ENCODE results near the gene CYGB. TPM values are rescaled to one million over a fixed set of nuclear protein-coding genes. Genes with fewer than 3 reads are reported as not detected.
A peak's percentile ranks its signal among the peaks of the same experiment; 100 is the strongest.

The CYGB gene
- total RNA-seq, 1 donor from 2014 or later = 6.9 TPM

DNA sequence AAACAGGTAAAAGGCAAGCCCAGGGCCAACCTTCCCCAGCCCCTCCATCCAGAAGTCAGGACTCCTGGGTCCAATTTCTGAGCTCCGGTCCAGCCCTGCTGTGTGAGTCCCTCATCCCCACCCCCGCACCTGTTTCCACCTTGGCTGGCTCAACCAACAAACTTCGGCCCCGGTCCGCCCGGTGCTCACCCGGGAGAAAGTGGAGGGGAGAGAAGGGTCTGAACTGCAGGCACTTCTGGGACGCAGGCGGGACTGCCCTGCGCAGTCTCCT, 36.8 kb downstream of the CYGB start:
- no peak for DNase-seq

DNA sequence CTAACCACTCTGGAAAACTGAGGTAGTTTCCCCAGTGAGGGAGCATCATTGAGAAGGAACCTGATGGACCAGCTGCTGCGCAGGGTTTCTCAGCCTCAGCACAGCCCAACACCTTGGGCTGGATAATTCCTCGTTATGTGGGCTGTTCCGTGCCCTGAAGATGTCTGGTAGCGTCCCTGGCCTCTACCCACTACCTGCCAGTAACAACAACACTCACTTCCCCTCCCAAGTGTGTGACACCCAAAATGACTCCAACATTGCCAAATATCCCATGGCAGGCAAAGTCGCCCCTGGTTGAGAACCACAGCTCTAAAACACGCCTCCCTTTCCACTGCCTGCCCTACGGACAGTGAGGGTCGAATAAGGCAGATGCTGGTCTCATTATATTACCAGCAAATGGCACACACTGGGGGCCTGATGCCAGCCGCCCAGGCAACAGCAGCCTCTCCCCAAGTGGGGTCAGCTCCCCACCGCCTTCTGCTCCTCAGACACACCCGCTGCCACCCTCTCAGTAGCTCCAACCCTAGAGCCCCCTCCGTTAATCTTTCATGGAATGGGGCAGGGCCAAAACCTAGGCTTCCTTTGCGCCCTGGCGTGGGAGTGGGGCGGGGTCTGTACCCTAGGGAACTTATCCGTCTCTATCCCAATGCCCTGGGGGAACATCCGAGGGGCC, 37.3 kb downstream of the CYGB start:
- no peak for DNase-seq

DNA sequence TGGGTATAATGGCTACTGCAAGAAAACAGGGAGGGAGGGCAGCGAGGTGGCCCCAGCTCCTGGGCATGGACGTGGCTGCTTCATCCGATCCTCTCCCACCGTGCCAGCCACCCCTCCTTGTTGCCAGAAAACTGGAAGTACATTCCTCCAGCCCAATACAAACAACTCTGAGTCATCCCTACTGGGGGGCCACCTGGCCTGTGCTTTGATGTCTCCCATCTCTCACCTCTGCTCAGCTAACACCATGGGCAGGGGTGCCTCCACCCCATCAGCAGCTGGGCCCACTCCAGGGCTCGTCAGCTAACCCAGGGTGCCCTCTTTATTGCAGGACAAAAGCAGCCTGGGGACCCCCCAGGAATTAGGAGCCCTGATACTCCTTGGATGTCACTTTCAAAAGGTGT, 38.2 kb downstream of the CYGB start:
- no peak for DNase-seq

DNA sequence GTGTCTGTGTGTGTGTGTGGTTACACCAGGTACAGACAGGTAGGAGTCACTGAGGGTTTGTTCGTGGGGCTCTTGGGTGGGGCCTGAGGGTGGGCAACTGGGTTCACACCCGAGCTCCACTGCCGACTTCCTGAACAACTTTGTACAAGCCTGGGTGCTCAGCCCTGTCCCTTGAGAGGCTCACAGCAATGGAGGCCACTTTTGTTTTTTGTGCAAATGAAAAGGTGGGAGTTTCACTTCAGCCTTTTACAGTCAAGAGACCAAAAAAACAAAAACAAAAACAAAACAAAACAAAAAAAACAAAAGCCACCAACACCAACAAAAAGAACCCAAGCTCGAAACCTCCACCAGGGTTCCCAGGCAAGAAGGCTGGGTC, 38.6 kb downstream of the CYGB start:
- no peak for DNase-seq

DNA sequence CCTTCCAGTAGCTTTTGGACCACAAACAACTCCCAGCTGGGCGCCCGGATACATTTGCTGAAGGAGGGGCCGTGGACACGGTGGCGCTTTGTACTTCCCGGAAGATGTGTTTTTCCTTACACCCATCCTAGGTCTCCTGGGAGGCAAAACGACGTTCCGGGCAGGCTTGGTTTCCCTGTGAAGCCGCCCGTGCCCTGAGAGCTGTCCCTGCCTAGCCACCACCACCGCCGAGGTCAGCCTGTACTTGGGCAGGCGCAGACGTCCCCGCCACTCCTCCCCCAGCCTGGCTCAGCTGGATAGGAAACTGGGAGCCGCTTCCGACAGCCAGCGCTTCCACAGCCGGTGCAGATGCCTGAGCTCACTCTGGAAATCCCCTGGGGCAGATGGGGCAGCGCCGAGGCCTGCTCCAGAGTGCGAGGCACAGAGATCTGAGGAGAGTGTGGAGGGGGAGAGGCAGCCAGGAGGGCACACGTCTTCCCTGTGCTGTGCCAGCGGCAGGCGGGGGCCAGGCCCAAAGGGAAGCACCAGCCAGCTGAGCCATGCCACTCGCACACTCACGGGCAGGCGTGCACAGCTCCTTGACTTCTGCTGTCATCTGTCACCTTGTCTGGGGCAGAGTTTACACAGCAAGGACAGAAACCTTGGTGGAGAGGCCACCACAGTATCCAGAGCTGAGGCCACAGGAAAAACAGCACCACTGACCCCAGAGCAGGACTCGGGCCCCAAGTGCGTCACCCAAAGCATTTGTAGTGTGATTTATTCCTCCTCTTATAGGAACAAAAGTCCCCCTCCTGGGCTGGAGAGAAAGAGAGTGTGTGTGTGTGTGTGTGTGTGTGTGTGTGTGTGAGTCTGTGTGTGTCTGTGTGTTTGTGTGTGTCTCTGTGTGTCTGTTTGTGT, 39.3 kb downstream of the CYGB start:
- DNase-seq = no peak

DNA sequence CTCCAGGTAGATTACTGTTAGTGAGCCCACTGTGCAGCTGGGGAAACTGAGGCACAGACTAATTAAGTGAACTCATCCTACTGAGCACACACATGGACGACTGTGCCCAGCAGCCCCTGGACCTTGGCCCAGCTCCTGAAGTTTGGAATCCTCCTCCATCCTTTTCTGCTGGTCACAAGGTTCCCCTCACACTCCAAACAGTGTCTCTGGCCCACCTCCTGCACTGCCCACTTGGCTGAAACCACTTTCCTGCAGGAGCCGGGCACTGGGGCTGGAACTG, 39.9 kb downstream of the CYGB start:
- no peak for DNase-seq

DNA sequence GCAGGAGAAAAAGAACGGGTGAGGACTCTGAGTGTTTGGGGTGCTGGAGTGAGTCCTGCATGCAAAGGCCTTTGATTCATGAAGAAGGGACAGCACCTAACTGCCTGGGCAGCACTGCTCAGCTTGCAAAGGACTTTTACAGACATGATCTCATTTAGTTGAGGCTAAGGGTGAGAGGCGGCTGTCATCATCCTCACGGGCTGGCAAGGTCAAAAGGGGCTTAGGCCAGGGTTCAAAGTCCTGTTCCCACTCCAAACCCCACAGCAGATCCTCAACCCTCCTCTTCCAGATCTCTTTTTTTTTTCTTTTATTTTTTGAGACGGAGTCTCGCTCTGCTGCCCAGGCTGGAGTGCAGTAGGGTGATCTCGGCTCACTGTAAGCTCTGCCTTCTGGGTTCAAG, 41.0 kb downstream of the CYGB start:
- DNase-seq = no peak

DNA sequence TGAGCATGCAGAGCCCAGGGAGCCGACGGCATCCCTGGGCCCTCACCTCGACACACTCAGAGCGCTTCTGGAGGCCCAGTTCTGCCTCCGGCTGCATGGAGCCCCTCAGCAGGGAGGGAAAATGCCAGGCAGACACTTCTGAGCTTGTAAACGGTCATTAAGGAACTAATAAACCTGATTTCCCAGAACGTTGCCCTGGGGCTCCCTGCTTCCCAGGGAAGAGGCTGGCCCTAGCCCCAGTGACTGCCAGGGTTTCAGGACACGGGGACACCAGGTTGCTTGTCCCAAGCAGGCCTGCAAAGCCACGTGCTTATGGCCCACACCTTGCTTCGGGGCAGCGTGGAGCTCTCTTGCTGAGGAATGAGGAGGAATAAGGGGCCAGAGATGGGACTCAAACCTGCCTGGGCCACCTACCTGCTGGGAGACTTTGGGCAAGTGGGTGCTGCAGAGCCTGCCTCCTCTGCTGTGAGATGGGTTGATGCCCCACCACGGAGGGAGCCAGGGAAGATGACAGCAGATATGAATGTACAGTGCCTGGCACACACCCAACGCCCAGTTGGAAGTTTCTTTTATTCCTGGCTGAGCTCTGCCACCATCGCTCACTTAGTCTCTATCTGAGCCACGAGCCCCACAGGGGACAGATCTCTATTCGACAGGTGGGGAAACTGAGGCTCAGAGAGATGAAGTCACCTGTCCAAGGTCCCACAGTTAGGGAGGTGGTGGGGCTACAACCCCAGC, 41.7 kb downstream of the CYGB start:
- no peak for DNase-seq

DNA sequence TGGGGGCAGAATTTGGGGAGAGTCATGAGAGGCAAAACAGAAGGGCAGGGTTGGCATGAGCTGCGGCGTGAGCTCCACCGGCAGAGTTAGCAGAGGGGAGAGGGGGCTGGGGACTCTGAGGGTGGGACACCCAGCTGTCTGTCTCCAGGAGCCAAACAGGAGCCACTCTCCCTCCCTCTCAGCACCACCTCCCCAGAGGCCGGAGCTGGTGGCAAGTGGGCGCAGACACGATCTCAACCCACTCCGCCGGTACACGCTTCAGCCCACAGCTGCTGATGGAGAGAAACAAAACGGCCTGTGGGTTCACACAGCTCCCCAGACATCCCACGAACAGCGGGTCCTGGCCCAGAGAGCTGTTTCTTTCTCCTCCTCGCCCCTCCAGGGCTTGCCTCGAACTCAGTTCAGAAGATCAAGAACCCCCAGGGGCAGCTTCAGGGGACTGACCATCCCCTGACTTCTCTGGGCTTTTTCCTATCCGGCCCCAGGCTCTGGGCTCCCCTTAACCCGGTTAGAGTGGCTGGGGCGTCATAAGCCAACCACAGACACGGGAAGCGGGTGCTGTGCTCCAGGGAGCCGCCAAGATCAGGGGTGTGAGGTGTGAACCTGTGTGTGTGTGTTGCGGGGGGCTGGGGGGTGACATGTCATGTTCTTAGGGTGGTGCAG, 43.9 kb downstream of the CYGB start:
- no peak for DNase-seq

DNA sequence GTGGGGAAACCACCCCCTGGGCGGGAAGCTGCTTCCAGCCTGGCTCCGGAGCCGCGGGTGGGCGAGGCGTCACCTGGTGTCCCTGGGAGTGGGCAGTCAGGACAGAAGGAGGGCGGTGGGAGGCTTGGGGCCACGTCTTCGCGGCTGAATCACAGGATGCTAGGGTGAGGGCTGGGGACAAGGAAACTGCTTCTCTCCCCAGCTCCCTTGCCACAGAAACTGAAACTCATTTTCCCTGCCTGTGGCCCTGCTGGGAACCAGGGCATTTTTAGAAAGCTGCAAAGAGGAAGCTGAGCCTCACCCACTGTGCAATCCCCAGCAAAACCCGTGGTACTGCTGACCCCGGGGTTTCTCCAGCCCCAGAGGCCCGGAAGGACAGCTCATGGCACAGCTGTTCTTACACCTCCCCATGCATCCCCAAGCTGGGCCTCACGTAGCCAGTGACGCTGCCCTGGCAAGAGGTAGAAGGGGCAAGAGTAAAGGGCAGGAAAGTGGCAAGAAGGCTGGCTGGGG, 44.5 kb downstream of the CYGB start:
- peak; percentile 12 for DNase-seq

DNA sequence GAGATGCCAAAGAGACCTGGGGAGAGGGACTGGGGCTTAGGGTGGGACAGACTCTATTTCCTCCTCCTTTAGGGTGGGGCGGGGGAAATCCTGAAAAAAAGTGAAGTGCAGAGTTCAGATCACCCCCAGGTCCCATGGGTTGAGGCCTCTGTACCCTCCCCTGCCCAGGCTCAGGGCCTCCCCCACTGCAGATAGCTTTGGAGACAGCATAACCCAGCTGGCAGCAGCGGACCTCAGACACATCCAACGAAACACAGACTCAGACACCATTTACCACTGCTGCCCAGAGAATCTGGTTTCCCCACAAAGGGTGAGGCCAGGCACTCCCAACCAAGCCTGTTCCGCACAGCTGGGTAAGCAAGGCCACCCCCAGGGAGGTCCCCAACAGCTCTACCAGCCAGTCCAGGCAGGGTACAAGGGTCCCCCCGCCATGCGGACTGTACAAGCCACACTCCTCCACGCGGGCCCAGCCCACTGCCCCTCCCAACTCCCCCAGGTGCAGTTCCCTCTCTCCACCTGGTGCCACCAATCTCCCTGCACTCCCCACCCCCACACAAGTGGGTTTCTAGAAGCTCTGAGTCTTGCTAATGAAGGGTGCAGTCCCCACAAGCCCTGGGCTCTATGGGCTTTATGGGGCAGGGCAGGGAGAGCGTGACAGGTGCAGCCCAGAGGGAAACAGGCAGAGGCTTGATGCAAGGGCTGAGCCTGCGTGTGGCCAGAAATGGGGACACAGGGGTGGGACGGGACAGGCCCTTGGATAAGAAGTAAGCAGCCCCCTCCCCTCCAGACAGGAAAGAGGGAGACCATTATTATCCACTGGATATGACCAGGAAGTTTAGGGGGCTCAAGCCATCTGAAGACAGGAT, 45.2 kb downstream of the CYGB start:
- DNase-seq = no peak

DNA sequence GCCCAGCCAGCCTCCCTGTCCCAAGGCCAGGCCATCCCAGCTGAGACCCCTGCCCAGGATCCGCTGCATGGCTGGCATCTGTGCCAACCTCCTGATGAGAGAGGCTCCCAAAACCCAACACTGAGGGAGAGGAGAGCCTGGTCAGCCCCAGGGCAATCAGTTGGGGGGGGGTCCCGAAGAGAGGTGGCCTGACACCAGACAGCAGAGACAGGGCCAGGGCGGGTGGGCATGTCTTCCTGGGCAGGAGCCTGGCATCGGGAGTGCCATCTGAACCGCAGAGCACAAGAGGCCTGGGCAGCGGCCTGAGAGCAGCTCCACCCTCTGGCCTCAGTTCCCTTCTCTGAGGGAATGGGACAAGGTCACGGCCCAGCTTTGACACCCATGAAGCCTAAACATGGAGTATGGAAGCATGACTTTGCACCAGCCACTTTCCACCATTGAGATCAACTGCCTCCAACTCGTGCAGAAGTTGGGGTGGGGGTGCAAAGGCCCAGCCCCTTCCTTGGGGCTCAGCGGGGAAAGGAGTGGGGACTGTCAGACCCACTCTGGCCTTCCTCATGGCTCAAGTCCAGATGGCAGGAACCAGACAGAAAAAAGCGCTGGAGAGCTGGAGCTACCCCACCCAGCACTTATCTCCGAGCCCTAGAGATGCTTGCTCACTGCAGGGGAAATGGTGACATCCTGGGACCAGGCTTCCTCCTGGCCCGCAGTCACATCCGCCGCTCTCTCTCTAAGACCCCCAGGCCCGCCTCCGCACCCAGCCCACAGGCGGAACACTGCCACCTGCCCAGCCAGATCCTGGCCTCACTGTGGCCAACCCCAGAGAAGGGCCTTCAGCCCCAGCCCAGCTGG, 46.0 kb downstream of the CYGB start:
- no peak for DNase-seq

DNA sequence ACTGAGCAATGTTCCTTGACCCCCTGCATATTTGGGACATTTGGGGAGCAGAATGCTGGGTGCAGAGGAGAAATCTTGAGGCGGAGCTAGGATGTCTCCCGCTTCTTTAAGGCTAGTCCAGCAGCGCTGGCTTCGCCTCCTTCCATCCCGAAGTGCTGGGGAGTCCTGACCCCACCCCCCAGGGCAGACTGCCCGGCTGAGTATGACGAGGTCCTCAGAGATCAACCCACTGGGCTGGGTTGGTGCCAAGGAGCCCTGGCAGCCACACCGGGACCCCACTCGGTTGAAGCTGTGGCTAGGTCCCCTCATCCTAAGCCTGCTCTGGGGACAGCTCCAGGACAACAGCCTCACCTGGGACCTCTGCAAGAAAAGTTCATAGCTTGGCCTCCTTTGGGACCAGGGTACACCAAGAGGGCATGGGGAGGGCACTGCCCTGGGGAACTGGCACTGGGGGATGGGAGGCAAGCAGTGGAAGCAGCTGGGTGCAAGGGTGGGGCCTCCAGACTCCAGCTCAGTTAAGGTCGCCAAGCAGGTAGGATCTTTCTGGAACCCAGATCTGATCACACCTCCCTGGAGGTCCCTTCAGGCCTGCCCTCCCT, 47.3 kb downstream of the CYGB start:
- DNase-seq = no peak

DNA sequence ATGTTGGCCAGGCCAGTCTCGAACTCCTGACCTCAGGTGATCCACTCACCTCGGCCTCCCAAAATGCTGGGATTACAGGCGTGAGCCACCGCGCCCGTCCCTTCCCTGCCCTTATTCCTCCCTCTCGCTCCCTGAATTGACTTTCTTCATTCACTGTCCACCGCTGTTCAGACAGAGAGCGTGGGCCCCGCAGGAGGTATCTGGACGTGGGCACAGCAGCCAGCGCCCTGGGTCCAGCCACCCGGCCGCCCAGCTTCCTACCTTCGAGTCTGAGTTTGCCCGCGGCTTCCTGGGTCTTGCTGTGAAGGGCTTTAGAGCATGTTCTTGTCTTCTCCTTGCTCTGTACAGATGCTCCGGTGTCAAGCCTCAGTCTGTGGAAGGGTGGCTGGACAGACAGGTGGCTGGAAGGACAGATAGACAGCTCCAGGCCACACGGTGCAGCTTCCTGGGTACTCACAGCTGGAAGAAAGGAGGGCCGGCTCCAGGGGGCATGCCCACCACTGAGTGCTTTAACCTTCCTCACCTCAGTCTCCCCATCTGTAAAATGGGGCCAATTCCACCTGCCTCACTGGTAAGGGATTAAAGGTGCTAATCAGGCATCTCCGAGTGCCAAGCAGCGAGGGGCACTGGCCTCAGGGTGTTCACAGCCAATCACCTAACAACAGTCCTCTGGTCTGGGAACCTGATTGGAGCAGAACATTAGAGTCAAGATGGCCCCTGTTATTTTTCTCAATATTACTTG, 49.9 kb downstream of the CYGB start:
- DNase-seq = no peak

DNA sequence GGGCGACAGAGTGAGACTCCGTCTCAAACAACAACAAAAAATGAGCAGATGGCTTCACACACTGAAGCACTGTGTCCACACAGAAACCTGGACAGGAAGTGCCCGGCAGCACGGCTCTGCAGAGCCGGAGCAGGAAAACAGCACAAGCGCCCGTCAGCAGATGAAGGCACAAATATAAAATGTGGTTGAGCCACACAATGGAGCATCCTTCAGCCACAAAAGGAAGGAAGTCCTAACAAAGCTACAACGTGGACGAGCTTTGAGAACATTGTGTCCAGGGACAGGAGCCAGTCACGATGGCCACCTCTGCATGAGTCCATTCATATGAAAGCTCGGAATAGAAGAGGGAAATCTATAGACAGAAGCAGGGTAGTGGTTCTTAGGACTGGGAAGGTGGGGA, 51.9 kb downstream of the CYGB start:
- DNase-seq = no peak

DNA sequence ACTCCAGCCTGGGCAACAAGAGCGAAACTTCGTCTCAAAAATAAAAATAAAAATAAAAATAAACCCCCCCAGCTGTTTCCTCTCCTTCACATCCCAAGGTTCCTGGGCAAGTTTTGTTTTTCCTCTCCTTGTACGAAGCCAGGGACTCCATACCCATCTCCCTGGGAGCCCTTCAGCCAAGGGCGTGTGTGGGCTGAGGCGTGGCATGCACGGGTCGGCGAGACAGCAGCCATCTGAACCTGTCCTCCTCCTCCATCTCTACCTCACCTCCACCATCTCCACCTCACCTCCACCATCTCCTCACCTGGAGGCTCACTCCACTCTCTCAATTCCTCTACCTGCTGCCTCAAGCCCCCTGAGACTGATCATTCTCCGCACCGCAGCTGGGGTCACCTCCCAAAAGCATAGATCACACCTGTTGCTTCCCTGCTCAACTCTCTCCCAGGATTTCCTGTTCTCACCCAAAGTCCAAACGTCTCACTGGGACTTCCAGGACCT, 53.2 kb downstream of the CYGB start:
- no peak for DNase-seq

DNA sequence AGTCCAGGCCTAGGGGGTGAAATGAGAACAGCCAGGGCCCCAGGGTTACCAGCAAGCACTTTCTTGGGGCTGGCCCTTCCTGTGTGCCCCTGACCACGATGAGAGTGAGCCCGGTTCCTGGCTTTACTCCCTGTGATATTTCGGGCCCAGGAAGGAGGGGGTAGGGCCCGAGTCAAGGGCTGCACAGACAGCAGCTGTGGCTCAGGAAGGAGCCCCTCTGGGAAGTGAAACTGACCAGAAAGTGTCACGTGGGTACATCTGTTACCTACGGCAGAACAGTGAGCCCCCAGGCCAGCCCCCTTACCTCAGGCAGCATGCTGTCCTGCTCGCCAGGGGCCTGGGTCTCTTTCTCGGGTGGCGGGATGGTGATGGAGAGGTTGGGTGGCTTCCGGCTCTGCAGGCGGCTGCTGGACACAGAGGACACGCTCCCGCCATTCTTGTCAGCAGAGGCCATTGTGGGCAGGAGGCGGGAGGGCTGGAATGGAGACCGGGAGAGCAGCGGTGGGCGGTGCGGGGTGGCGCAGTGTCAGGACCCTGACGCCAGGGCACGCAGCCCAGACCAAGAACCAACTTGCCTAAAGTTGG, 56.3 kb downstream of the CYGB start:
- no peak for DNase-seq

DNA sequence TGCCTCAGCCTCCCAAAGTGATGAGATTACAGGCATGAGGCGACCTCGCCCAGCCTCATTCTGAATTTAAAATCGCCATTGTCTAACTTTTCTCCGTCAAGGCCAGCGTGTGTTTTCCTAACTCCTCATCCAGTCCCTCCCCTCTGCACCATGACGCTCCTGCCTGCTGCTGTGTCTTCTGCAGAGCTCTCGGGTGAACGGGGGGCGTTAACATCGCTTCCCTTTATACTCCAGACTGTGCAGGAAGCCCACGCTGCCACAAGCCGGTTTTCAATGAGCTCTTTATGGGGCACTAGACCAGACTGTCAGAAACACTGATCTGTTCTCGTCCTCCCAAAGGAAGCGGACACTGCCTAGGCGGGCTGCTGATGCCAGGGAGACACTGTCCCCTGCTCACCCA, 56.9 kb downstream of the CYGB start:
- DNase-seq = peak; percentile 22

DNA sequence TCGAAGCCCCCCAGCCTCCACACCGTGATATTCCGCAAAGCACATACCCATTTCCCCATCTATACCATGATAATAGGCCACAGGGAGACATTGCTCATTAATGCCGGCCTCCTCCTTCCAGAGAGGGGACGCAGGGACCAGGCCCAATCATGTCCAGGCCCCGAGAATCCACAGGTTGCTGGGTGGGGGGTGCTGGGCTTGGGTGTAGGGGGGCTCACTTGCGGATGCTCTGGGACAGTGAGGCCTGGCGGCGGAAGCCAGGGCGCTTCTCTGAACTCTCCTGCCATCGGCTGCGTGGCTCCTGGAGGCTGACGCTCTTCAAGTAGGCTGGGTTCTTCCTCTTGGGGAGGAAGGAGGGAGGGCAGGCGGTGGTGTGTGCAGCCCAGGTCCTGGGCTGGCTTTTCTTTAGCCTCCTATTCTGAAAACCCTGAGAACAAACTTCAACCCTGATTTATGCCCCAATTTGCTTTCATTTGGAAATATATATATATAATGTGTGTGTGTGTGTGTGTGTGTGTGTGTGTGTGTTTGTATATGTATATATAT, 57.9 kb downstream of the CYGB start:
- DNase-seq = no peak

Measured in skin of body (tissue), 2 donors.